Measurements from ENCODE around the gene ARPIN.

ARPIN gene

GRCh38 chr15:89880727-89881126, 32.0 kb downstream of the ARPIN start:
- H3K27me3 ChIP-seq (ENCODE audit: insufficient read depth, poor library complexity, severe bottlenecking): no peaks in the 10 kb centered on the region
- no peak overlapping the region for H3K4me3 ChIP-seq (ENCODE audit: severe bottlenecking)
- peaks cover 91% of the 10 kb centered on the region for H3K36me3 ChIP-seq (ENCODE audit: low read depth)
- TF ChIP-seq, protein P1, sequence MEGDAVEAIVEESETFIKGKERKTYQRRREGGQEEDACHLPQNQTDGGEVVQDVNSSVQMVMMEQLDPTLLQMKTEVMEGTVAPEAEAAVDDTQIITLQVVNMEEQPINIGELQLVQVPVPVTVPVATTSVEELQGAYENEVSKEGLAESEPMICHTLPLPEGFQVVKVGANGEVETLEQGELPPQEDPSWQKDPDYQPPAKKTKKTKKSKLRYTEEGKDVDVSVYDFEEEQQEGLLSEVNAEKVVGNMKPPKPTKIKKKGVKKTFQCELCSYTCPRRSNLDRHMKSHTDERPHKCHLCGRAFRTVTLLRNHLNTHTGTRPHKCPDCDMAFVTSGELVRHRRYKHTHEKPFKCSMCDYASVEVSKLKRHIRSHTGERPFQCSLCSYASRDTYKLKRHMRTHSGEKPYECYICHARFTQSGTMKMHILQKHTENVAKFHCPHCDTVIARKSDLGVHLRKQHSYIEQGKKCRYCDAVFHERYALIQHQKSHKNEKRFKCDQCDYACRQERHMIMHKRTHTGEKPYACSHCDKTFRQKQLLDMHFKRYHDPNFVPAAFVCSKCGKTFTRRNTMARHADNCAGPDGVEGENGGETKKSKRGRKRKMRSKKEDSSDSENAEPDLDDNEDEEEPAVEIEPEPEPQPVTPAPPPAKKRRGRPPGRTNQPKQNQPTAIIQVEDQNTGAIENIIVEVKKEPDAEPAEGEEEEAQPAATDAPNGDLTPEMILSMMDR (IDR thresholded peaks at IDR 0.05; ENCODE audit: poor library complexity, severe bottlenecking): no peak
- no peaks in the 10 kb centered on the region for H3K9me3 ChIP-seq (ENCODE audit: severe bottlenecking)
- no peak for ATAC-seq (ENCODE audit: low read depth)
- H3K27ac ChIP-seq (ENCODE audit: poor library complexity, severe bottlenecking): no peak overlapping the region
- no peak for DNase-seq (ENCODE audit: low spot score)
- H3K4me1 ChIP-seq (ENCODE audit: insufficient read depth, poor library complexity, severe bottlenecking): no peaks in the 10 kb centered on the region

- Histone ChIP-seq H3K27me3 (ENCODE audit: insufficient read depth, poor library complexity, severe bottlenecking) (no peaks in the 10 kb centered on the region), H3K4me3 (ENCODE audit: severe bottlenecking) (no peak overlapping the region), H3K36me3 (ENCODE audit: low read depth) (peaks cover 87% of the 10 kb centered on the region), H3K27ac (ENCODE audit: poor library complexity, severe bottlenecking) (no peak overlapping the region), H3K4me1 (ENCODE audit: insufficient read depth, poor library complexity, severe bottlenecking) (no peaks in the 10 kb centered on the region), H3K9me3 (ENCODE audit: severe bottlenecking) (no peaks in the 10 kb centered on the region)
- ATAC-seq (ENCODE audit: low read depth) (no peak), DNase-seq (ENCODE audit: low spot score) (no peak)
- TF ChIP-seq, protein P1 (IDR thresholded peaks at IDR 0.05; ENCODE audit: poor library complexity, severe bottlenecking): no peak
Observed at GRCh38 chr15:89878323-89878722, 34.4 kb downstream of the ARPIN start.

GRCh38 chr15:89877083-89877425, 35.7 kb downstream of the ARPIN start:
- H3K27me3 ChIP-seq (ENCODE audit: insufficient read depth, poor library complexity, severe bottlenecking): no peaks in the 10 kb centered on the region
- no peak overlapping the region for H3K4me3 ChIP-seq (ENCODE audit: severe bottlenecking)
- DNase-seq (ENCODE audit: low spot score) (no peak), ATAC-seq (ENCODE audit: low read depth) (no peak)
- H3K9me3 ChIP-seq (ENCODE audit: severe bottlenecking): no peaks in the 10 kb centered on the region
- peaks cover 85% of the 10 kb centered on the region for H3K36me3 ChIP-seq (ENCODE audit: low read depth)
- TF ChIP-seq, protein P1 (IDR thresholded peaks at IDR 0.05; ENCODE audit: poor library complexity, severe bottlenecking): no peak
- no peak overlapping the region for H3K27ac ChIP-seq (ENCODE audit: poor library complexity, severe bottlenecking)
- H3K4me1 ChIP-seq (ENCODE audit: insufficient read depth, poor library complexity, severe bottlenecking): no peaks in the 10 kb centered on the region

DNA sequence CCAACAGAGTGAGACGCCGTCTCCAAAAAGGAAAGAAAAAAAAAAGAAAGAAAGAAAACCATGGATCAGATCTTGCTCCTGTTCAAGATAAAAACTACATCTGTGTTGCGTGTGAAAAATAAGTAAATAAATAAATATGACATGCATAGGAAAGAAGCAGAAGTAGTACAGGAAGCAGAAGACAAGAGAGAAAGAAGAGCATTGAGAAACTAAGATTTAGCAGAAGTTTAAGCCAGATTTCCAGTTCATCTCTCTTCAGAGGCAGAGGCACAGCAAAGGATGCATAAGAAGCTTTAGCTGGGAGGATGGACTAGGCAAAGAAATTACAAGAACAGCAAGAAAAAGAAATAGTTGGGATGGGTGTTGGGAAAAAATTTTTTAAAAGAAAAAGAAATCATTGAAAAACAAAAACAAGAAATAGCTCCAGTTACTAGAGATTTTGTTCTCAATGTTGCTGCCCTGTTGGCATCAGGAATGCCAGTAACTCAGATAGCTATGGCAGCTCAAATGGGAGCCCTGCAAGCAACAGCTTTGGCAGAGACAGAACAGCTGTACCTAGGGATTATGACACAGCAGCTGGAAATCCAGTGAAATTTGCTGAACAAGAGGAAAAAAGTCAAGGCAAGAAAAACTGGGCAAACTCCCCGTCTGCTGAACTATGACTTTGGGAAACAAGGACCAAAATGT, 36.2 kb downstream of the ARPIN start:
- ATAC-seq (ENCODE audit: low read depth) (no peak), DNase-seq (ENCODE audit: low spot score) (no peak)
- TF ChIP-seq, protein P1 (IDR thresholded peaks at IDR 0.05; ENCODE audit: poor library complexity, severe bottlenecking): no peak
- Histone ChIP-seq H3K9me3 (ENCODE audit: severe bottlenecking) (no peaks in the 10 kb centered on the region), H3K27ac (ENCODE audit: poor library complexity, severe bottlenecking) (no peak overlapping the region), H3K4me1 (ENCODE audit: insufficient read depth, poor library complexity, severe bottlenecking) (no peaks in the 10 kb centered on the region), H3K4me3 (ENCODE audit: severe bottlenecking) (no peak overlapping the region), H3K27me3 (ENCODE audit: insufficient read depth, poor library complexity, severe bottlenecking) (no peaks in the 10 kb centered on the region), H3K36me3 (ENCODE audit: low read depth) (peaks cover 88% of the 10 kb centered on the region)

DNA sequence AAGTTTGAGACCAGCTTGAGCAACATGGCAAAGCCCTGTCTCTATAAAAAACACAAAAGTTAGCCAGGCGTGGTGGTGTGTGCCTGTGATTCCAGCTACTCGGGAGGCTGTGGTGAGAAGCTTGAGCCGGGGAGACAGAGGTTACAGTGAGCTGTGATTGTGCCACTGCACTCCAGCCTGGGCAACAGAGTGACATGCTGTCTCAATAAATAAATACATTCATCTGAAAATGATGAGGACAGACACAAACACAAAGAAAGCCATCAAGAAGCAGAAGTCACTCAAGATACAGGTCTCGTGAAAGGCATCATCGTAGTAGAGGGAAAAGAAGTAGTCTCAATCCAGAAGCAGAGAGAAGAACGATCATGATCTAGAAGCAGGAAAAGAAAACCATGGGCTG, 37.0 kb downstream of the ARPIN start:
- Histone ChIP-seq H3K4me3 (ENCODE audit: severe bottlenecking) (no peak overlapping the region), H3K27me3 (ENCODE audit: insufficient read depth, poor library complexity, severe bottlenecking) (no peaks in the 10 kb centered on the region), H3K4me1 (ENCODE audit: insufficient read depth, poor library complexity, severe bottlenecking) (no peaks in the 10 kb centered on the region), H3K36me3 (ENCODE audit: low read depth) (peaks cover 88% of the 10 kb centered on the region), H3K27ac (ENCODE audit: poor library complexity, severe bottlenecking) (no peak overlapping the region), H3K9me3 (ENCODE audit: severe bottlenecking) (no peaks in the 10 kb centered on the region)
- no peak for ATAC-seq (ENCODE audit: low read depth)
- DNase-seq (ENCODE audit: low spot score): no peak
- TF ChIP-seq, protein P1 (IDR thresholded peaks at IDR 0.05; ENCODE audit: poor library complexity, severe bottlenecking): no peak

Data from RWPE2 (cell line).